ENCODE measurements around the gene CBX8.

CBX8 gene

DNA sequence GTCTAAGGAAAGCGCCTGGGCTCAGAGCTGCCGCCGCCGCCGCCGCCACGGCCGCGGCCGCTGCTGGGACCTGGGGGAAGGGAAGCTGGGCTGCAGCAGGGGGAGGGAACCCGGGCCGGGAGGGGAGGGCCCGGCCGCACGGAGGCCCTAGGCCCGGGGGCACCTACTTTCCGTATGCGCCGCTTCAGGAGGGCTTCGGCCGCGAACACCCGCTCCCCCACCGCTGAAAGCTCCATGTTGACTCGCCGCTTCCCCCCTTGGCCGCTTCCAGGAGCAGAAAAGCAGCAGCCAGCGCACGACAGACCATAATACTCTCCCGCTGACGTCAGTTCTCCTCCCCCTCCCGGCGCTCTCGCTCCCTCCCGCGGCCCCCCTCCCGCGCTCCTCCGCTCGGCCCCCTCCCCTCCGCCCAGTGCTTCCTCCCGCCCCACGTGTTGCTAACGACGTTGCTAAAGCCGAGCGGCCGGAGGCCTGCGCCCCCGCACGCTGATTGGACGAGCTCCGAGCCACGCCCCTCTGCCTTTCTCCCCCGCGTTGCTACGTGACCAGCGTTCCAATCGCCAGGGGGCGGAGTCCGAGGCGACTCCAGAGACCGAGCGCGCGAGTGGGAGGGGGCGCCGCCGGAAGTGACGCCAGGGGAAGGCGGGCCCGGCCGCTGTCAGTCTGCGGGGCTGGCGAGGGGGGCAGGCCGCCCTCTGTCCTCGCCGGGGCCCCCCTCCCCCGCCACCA is at the start of gene CBX8:
TSS of gene CBX8 (minus strand) at position 315 of the 729 bp plus-strand sequence. CDS start at position 236, 79 bp downstream.
- no peak for FAIRE-seq

DNA sequence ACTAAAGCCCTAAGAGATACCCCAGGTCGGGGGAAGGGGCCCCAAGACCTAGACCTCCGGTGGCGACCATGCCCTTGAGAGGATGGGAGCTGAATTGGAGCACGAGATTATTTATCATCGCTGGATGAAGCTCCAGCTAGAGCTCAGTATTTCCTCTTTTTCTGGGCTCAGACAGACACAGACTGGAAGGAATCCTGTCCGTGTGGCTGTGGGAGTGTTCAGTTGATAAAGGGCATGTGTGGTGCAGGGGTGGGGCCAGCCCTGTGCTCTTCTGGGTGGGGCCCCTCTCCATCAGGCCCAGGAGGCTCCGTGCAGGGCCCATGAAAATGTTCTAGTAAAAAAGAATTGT is 48.7 kb upstream of the CBX8 start:
- FAIRE-seq, result no peak

DNA sequence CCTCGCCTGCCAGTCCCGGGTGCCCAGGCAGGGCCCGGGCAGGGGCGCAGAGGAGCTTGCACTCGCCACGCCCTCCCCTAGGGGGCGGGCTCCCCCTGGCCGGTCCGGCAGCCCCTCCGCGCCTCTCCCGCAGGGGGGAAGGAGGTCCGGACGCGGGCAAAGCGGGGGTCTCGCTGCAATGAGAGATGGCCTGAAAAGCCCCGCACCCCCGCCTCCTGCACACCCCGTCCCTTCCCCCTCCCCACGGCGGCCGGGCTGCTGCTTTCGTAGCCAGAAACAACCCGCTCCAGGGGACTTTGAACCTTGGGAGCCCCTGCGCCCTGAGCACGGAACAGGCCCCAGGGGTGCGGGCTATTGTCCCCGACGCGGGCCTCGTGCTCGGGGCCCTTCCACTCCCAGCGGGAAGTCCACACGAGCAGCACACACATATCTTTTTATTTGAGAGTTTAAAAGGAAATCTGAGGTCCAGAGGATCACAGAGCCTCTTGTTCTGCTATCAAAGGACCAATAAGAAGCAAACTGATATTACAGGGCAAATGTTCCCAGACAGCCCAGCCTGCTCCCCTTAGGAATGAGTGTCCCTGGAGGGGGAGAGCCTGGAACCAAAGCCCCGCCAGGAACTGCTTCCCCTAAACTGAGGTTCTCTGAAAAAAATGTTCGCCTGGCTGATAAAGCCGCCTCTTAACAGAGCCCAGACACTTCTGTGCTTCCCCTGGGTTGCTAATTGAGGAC is 48.2 kb upstream of the CBX8 start:
- no peak for FAIRE-seq

DNA sequence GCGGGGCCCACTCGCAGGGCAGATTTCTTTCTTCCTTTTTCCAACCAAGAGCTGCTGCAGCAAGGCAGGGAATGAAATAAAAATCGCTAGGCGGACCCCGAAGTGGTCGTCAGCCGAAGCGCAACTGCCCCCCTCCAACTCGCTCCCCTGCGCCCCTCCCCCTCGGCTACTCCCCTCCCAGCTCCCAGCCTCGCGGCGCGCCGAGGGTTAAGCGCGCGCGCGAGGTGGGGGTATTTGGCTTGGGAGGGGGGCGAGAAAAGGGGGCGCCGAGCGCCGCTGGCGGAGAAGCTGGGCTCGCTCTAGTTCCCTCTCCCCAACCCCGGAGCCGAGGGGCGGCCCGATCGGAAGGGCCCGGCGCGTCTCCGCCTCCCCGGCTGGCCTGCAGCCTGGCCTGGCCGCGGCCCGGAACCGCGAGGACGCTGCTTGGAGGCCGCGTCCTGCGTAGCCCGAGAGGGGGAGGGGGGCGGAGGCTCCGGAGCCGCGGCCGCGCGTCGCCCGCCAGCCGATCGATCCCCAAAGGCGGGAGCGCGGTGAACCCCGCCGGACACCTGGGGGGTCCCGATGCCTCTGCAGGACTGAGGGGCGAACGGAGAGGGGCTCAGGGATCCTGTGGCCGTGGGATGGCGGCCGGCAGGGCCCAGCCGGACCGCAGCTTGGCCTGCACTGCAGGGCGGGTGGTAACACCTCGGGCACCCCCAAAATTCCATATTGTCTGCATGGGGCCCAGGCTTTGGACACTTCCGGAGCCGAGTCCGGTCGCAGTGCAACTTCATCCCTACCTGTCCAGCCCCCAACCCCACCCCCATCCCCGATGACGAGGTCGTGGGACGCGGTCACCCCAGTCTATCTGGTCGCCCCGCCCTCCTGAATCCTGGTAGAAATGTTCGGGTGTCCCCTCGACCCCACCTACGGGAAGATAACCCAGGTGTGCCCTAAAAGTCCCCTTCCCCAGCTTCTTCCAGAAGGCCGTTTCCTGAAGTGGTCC is 47.2 kb upstream of the CBX8 start:
- FAIRE-seq, result no peak

DNA sequence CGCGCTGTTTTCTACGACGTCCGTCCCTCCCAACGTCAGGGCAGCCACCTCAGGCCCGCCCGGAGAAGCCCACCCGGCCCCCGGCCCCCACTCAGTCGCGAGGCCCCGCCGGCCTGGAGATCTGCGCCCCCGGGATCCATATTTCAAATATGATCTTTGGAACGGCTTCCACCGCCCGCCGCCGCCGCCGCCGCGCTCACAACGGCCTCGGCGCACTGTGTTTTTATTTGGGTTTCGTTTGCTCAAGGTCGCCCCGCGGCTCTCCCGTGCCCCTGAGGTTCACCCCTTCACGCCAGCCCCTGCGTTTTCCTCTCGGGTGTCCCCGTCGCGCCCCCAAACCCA is 46.6 kb upstream of the CBX8 start:
- FAIRE-seq, result no peak

DNA sequence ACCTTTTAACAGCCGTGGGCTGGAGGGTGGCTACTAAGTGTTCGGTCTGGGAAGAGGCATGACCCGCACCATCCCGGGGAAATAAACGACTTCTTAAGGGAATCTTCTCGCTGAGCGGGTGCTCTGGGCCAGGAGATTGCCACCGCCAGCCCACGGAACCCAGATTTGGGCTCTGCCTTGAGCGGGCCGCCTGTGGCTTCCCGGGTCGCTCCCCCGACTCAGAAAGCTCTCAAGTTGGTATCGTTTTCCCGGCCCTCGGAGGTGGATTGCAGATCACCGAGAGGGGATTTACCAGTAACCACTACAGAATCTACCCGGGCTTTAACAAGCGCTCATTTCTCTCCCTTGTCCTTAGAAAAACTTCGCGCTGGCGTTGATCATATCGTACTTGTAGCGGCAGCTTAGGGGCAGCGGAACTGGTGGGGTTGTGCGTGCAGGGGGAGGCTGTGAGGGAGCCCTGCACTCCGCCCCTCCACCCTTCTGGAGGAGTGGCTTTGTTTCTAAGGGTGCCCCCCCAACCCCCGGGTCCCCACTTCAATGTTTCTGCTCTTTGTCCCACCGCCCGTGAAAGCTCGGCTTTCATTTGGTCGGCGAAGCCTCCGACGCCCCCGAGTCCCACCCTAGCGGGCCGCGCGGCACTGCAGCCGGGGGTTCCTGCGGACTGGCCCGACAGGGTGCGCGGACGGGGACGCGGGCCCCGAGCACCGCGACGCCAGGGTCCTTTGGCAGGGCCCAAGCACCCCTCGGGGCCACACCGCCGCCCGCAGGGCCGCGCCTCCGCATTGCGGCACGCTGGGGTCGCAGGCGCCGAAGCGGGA is 46.0 kb upstream of the CBX8 start:
- no peak for FAIRE-seq

DNA sequence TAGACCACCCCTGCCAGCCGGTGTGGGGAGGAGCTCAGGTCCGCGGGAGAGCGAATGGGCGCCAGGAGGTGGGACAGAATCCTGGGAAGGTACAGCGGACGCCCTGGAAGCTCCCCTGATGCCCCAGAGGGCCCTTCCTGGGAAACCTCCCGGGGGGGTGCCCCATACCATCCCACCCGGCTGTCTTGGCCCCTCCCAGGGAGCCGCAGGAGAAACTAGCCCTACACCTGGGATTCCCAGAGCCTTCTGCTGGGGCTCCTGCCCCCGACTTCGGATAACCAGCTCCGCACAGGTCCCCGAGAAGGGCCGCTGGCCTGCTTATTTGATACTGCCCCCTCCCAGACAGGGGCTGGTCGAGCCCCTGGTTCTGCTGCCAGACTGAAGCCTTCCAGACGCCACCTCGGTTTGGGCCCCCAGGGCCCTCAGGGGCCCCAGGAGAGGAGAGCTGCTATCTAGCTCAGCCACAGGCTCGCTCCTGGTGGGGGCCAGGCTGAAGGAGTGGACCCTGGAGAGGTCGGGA is 45.3 kb upstream of the CBX8 start:
- no peak for FAIRE-seq

DNA sequence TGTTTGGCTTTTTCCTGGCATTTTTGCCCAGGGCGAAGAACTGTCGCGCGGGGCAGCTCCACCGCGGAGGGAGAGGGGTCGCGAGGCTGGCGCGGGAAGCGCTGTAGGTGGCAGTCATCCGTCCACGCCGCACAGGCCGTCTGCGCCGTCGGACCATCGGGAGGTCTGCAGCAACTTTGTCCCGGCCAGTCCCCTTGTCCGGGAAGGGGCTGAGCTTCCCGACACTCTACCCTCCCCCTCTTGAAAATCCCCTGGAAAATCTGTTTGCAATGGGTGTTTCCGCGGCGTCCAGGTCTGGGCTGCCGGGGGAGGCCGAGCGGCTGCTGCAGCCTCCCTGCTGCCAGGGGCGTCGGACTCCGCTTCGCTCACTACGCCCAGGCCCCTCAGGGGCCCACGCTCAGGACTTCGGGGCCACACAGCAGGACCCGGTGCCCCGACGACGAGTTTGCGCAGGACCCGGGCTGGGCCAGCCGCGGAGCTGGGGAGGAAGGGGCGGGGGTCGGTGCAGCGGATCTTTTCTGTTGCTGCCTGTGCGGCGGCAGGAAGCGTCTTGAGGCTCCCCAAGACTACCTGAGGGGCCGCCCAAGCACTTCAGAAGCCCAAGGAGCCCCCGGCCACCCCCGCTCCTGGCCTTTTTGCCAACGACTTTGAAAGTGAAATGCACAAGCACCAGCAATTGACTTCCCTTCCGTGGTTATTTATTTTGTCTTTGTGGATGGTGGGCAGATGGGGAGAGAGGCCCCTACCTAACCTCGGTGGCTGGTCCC is 44.7 kb upstream of the CBX8 start:
- no peak for FAIRE-seq

DNA sequence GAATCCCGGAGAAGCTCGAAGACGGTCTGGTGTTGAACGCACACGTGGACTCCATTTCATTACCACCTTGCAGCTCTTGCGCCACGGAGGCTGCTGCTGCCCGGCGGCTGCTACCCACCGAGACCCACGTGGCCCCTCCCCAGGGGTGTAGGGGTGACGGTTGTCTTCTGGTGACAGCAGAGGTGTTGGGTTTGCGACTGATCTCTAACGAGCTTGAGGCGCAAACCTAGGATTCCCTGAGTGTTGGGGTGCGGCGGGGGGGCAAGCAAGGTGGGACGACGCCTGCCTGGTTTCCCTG is 44.1 kb upstream of the CBX8 start:
- no peak for FAIRE-seq

DNA sequence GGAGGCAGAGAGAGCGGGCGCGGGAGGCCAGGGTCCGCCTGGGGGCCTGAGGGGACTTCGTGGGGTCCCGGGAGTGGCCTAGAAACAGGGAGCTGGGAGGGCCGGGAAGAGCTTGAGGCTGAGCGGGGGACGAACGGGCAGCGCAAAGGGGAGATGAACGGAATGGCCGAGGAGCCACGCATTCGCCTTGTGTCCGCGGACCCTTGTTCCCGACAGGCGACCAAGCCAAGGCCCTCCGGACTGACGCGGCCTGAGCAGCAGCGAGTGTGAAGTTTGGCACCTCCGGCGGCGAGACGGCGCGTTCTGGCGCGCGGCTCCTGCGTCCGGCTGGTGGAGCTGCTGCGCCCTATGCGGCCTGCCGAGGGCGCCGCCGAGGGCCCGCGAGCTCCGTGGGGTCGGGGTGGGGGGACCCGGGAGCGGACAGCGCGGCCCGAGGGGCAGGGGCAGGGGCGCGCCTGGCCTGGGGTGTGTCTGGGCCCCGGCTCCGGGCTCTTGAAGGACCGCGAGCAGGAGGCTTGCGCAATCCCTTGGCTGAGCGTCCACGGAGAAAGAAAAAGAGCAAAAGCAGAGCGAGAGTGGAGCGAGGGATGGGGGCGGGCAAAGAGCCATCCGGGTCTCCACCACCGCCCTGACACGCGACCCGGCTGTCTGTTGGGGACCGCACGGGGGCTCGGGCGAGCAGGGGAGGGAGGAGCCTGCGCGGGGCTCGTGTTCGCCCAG is 43.6 kb upstream of the CBX8 start:
- FAIRE-seq, result no peak

DNA sequence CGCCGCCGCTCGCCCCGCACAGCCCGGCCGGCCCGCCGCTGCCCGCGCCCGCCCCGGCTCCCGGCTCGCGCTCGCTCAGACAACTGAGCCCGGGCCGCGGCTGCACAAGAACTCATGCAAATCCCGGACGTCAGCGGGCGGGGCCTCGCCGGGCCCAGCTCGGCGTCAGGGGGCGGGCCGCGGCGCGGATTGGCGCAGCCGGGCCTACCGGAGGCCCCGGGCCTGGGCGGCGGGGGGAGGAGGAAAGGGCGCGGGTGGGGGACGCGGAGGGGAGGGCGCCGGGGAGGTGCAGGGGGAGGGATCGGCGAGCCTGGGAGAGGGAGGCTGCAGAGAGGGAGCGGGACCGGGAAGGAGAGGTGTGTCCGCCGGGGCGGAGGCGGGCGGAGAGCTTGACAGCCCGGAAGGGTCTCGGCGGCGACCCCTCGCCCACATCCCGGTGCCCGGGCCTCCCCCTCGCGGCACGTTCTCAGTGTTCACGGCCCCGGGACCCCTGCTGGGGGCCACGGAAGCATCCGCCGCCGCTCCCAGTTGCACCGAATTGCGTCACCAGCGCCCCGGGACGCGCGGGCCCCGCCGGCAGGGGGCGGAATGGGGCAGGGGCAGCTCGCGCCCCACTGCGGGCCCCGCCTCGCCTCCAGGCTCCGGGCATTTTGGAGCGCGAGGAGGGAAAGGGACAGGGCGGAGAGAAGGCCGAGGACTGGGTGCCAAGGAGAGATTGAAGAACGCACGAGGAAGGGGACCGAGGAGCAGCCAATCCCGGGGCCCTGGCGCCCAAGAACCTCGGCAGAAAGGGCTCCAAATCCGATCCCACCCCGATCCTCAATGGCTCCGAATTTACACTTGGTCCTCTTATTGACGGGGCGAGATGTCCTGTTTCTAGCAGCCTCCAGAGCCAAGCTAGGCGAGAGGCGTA is 42.7 kb upstream of the CBX8 start, which contains the start of gene CBX4:
TSS of gene CBX4 (minus strand) at position 85 of the 913 bp plus-strand sequence. CDS start 189 bp downstream, outside the sequence.
- no peak for FAIRE-seq

DNA sequence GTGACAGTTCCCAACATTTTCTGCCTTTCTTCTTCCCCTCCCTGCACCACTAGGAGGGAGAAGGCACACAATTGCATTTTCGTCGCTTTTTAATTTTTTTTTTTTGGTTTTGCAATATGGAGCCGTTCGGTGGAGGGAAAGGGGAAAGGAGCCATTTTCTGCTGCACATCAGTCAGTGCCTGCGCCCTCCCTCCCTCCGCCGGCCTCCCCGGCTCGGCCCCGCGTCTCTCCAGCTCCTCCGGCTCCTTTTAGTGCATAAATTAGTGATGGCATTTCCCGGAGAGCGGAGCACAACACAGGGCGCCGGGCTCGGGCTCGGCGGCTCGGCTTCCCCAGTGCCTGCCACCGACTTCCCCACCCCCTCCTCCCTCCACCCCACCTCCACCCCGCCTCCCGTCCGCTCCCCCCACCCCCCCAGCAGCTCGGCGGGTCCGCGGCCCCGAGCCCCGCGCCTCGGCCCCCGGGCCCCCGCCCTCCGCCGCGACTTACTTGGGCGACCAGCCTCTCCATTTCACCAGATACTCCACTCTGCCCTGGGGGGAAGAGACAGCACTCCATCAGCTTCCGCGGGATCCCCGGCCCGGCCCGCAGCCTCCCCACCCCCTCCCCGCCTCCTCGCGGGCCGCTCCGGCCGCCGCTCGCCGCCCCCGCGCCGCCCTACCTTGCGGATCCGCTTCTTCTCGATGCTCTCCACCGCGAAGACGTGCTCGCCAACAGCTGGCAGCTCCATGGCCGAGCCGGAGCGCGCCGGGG is 41.8 kb upstream of the CBX8 start:
- FAIRE-seq, result no peak

DNA sequence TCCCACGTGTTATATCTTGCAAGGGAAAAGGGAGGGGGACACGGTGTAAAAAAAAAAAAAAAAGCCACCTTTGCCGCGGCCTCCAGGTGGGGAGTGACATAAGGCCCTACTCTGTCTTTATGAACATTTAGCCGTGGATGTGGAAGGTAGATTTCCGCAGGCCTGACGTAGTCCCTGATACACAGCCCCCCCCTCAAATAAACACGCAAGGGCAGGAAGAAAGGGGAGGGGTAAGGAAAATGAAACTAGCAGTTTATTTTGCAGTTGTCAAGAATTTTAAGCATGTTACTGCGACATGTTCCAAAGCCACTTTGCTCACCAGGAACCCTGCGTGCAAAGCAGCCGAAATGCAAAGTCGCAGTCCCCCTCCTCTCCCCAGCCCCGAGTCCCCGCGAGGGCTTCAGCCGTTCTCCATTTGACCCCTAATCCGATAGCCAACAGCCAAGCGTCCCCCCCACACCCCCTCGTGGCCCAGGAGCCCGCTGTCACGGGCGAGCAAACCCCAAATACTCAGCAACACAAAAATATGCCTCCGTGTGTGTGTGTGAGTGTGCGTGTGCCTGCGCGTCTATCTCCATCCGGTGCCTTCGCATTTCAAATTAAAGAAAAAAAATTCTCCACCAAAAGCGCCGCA is 41.1 kb upstream of the CBX8 start:
- FAIRE-seq, result no peak

DNA sequence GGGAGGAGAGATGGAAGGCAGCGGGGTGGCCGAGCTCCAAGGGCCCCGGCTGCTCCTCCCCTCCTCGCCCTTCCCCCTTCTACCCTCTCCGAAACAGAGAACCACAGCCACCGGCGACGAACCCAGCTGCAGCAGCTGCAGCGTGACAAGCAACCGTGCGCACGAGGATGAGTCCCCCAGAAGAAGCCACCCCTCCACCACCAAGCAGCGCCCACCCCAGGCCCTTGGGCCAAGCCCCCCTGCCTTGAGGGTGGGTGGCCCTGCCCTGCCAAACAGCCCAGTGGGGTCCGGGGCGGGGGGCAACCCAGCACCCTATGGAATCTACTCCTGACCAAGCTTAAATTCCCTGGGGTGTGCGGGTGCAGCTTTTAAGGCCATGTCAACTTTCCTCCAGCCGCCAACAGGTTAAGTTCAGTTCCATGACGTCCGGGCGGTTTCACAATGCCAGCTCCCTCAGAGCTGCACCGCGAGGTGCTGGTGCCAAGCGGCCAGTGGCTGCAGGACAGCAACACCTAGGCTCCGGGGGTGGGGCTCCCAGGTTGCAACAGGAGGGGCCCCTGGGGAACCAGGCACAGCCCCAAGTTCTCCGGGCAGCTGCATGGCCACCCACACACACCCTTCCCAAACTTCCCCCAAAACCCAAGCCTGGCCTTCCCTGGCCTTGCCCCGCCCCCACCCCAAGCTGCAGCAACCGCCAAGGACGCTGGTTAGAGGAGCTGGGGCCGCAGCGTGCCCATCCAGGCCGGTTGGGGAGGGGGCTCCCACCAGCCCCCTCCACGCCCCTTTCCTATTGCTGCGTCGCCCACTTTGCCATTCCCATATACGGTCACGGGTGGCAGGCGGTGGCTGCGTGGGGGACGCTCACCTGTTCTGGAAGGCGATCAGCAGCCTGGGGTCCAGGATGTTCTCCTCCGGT is 40.4 kb upstream of the CBX8 start:
- FAIRE-seq, result no peak

DNA sequence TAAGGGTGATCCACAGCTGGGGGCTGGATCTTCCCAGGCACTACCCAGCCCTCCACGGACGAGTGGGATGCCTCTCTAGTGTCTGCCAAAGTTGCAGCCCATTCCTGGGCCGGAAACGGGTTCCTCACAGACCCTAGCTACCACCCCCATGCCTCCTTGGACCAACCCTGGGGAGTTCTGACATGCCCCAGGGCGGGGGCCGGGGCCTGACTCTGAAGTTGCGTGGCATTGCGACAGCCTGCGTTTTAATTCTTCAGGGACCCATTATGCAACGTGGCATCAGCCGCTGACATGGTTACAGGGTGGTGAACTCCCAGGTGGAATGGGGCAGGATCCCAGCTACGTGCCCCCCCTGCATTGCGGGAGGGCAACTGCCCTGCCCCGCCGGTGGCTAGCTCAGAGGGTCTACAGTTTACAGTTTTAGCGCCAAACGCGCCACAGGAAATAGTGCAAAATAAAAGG is 39.7 kb upstream of the CBX8 start:
- no peak for FAIRE-seq

DNA sequence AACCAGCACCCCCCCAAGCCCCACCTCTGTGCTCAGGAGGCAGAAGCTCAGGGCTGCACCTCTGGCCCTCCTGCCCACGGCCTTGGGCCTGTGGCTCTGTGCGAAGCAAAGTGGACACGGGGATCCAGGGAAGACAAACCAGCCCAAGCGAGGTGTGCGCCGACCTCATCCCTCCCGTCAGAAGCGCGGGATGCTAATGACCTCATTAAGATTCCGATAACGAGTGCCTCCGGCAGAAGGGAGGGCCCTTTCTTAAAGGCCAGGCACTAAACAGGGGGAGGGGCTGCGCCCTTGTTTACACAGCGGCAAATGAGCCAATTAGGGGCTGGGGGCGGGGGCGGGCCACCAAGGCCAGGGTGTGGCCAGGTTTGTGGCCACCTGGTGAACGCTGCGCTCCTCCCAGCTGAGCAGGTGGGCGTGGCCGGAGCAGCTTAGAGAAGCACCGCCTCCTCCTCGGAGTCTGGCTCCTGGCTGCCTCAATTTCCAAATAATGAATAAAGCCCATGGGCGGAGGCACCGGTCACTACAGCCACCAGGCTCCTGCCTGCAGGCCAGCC is 39.2 kb upstream of the CBX8 start:
- FAIRE-seq, result no peak

DNA sequence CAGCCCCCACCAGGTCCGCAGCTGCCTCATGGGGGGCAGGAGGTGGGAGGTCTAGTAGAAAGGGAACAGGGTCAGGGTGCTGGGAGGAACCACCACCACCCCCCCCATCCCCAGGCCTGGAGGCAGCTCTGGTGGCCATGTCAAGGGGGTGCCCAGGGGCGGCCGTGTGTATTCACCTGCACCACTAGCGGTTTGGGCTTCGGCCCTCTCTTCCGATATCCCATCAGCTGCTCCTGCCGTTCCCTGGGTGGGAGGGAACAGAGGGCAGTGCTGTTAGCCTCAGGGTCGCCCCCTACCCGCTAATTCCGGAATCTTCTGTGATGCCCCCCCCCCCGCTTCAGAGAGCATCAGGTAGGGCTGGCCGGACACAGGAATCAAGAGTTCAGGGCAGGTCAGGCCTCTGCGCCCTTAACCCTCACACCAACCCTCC is 38.6 kb upstream of the CBX8 start:
- FAIRE-seq, result no peak
